IMR-90 (cell line): Measurements from ENCODE around the gene GPR153. TPM values are rescaled to one million over a fixed set of nuclear protein-coding genes. Genes with fewer than 3 reads are reported as not detected.

Experiments used
- ATAC-seq: fragments of 200-7000 bp; cut with Tn5 transposase; 2 replicates; pipeline ENCODE4 v1.9.1; 2020; ENCODE audit warnings: low read depth, mild to moderate bottlenecking, moderate library complexity
- BruUV-seq: library from RNA; stranded (reverse); fragments of 400-500 nt; replicated peaks from 2 replicates; lab custom pipeline; 2021; lab: Mats Ljungman, UMichigan
- CTCF ChIA-PET: fragments of 300-600 bp; formaldehyde crosslinking; extraction: SDS; loops from one replicate; lab custom pipeline; 2021; ENCODE audit warnings: antibody characterized with exemption; lab: Yijun Ruan, JAX
- POLR2A ChIA-PET: fragments of 300-600 bp; sonication (Branson Sonifier 250); formaldehyde crosslinking; loops from one replicate; lab custom pipeline; 2022; ENCODE audit warnings: antibody characterized with exemption; ENCODE audit not compliant: unreplicated experiment; lab: Charles Lee
- DNase-seq: peaks from one replicate; pipeline ENCODE4 v3.0.0; 2013
- H2AFZ ChIP-seq: replicated peaks from 2 replicates; pipeline ENCODE3; 2013; ENCODE audit warnings: low read length, mild to moderate bottlenecking; ENCODE audit not compliant: poor library complexity
- H2AK5ac ChIP-seq: 2 replicates; pipeline ENCODE4 v1.6.1; 2013; ENCODE audit warnings: low read depth, low read length, inconsistent platforms
- H2AK9ac ChIP-seq: replicated peaks from 2 replicates; pipeline ENCODE3; 2013; ENCODE audit warnings: mild to moderate bottlenecking, low read depth, low read length, moderate library complexity; ENCODE audit not compliant: poor library complexity
- H2BK120ac ChIP-seq: 2 replicates; pipeline ENCODE4 v1.6.1; 2013; ENCODE audit warnings: low read depth, low read length, inconsistent platforms
- H2BK15ac ChIP-seq: 3 replicates; pipeline ENCODE4 v1.6.1; 2013; ENCODE audit warnings: low read depth, low read length, inconsistent platforms
- H2BK20ac ChIP-seq: 2 replicates; pipeline ENCODE4 v1.6.1; 2013; ENCODE audit warnings: low read depth, mild to moderate bottlenecking, inconsistent platforms, low read length, moderate library complexity
- H2BK5ac ChIP-seq: 2 replicates; pipeline ENCODE4 v1.6.1; 2013; ENCODE audit warnings: mild to moderate bottlenecking, low read depth, low read length, inconsistent platforms; ENCODE audit not compliant: poor library complexity, severe bottlenecking
- H3K14ac ChIP-seq: replicated peaks from 2 replicates; pipeline ENCODE4 v1.6.1; 2013; ENCODE audit warnings: low read depth, low read length, inconsistent platforms
- H3K18ac ChIP-seq: 2 replicates; pipeline ENCODE4 v1.6.1; 2013; ENCODE audit warnings: low read depth, low read length, control low read depth
- H3K23ac ChIP-seq: 2 replicates; pipeline ENCODE4 v1.6.1; 2013; ENCODE audit warnings: low read depth, low read length, inconsistent platforms
- H3K27ac ChIP-seq: 2 replicates; pipeline ENCODE4 v1.5.1; 2013; ENCODE audit warnings: mild to moderate bottlenecking, control low read depth, low read length; ENCODE audit not compliant: insufficient read depth
- H3K27me3 ChIP-seq: 2 replicates; pipeline ENCODE4 v1.6.1; 2013; ENCODE audit warnings: low read length; ENCODE audit not compliant: control insufficient read depth, insufficient read depth
- H3K36me3 ChIP-seq: 2 replicates; pipeline ENCODE4 v1.6.1; 2013; ENCODE audit warnings: low read length, mixed read lengths; ENCODE audit not compliant: control insufficient read depth, insufficient read depth
- H3K4ac ChIP-seq: 2 replicates; pipeline ENCODE4 v1.6.1; 2013; ENCODE audit warnings: low read depth, low read length, inconsistent platforms
- H3K4me1 ChIP-seq: 2 replicates; pipeline ENCODE4 v1.6.1; 2013; ENCODE audit warnings: low read length, mixed read lengths; ENCODE audit not compliant: control insufficient read depth, insufficient read depth
- H3K4me2 ChIP-seq: 2 replicates; pipeline ENCODE4 v1.6.1; 2013; ENCODE audit warnings: low read depth, mild to moderate bottlenecking, control low read depth, low read length, moderate library complexity
- H3K4me3 ChIP-seq: 2 replicates; pipeline ENCODE4 v1.5.1; 2013; ENCODE audit warnings: low read depth, mild to moderate bottlenecking, control low read depth, low read length, moderate library complexity; ENCODE audit not compliant: insufficient read depth
- H3K56ac ChIP-seq: 2 replicates; pipeline ENCODE4 v1.6.1; 2013; ENCODE audit warnings: low read length, inconsistent platforms; ENCODE audit not compliant: insufficient read depth; ENCODE audit errors: extremely low read depth
- H3K79me1 ChIP-seq, 2 experiments: 2 replicates each; pipeline ENCODE4 v1.6.1; 2013; ENCODE audit warnings: low read length in 2 of 2, inconsistent platforms in 1 of 2, low read depth in 1 of 2
- H3K9ac ChIP-seq: 2 replicates; pipeline ENCODE4 v1.6.1; 2013; ENCODE audit warnings: low read depth, low read length, control low read depth
- H3K9me1 ChIP-seq: 2 replicates; pipeline ENCODE4 v1.6.1; 2013; ENCODE audit warnings: low read length, inconsistent platforms; ENCODE audit not compliant: insufficient read depth
- H3K9me3 ChIP-seq: 2 replicates; pipeline ENCODE4 v1.6.1; 2013; ENCODE audit warnings: low read length; ENCODE audit not compliant: control insufficient read depth, insufficient read depth
- H4K20me1 ChIP-seq: 2 replicates; pipeline ENCODE4 v1.6.1; 2013; ENCODE audit warnings: low read length, inconsistent platforms; ENCODE audit not compliant: insufficient read depth
- H4K5ac ChIP-seq: 2 replicates; pipeline ENCODE4 v1.6.1; 2013; ENCODE audit warnings: mild to moderate bottlenecking, low read depth, low read length, control low read depth
- H4K8ac ChIP-seq, 2 experiments: 2 replicates each; pipeline ENCODE4 v1.6.1; 2013; ENCODE audit warnings: low read depth in 2 of 2, low read length in 2 of 2, control low read depth in 1 of 2, inconsistent platforms in 1 of 2
- H4K91ac ChIP-seq: 2 replicates; pipeline ENCODE4 v1.6.1; 2013; ENCODE audit warnings: low read depth, low read length, inconsistent platforms; ENCODE audit not compliant: insufficient read depth
- SMC3 ChIP-seq: fragments of 150-350 bp; IDR thresholded peaks from 2 replicates; pipeline ENCODE4 v1.6.1; 2016; ENCODE audit warnings: low read depth, mild to moderate bottlenecking, antibody characterized with exemption, low read length, moderate library complexity
- USF2 ChIP-seq: fragments of 150-350 bp; IDR thresholded peaks from 2 replicates; pipeline ENCODE4 v1.6.1; 2017; ENCODE audit warnings: mild to moderate bottlenecking, antibody characterized with exemption, low read length, low read depth
- WGBS, 2 experiments: methylation state at CpG; one replicate each; pipeline versions ENCODE4 v1.1.5 to v1.1.7; 2013; ENCODE audit warnings: missing lambda C conversion rate in 2 of 2; ENCODE audit not compliant: insufficient read length in 1 of 2; ENCODE audit errors: extremely low coverage in 2 of 2; 5-methylcytosine and 5-hydroxymethylcytosine counted together
- dilution Hi-C: fragments of 300-500 bp; cut with HindIII; formaldehyde crosslinking; loops from one replicate; pipeline ENCODE4 v1.14.3; 2018; ENCODE audit warnings: low sequenced_read_pairs; ENCODE audit not compliant: unreplicated experiment
- in situ Hi-C: fragments of 300-500 bp; cut with MboI; formaldehyde crosslinking; loops from 3 replicates; pipeline ENCODE4 v1.14.3; 2019; ENCODE audit warnings: low sequenced_read_pairs, inconsistent platforms, mixed read lengths
- intact Hi-C: fragments of 100-400 bp; cut with micrococcal nuclease; formaldehyde crosslinking; loops from 2 replicates; pipeline ENCODE4 v1.10.0; 2022
- polyA plus RNA-seq, 3 experiments: library from polyadenylated mRNA; depleted of rRNA; stranded (reverse); fragments of >200 nt; gene quantifications; 2 replicates each; pipeline ENCODE4 v1.2.3, GENCODE V29; 2012; ENCODE audit warnings: low replicate concordance in 1 of 3
- total RNA-seq: library from RNA; depleted of rRNA; stranded (reverse); fragments of >200 nt; gene quantifications from 2 replicates; pipeline ENCODE4 v1.2.3, GENCODE V29; 2012

The GPR153 gene
- total and polyA plus RNA-seq, 2 of the 4 experiments (the other 2 are of a cell fraction): 1.8 to 5.2 TPM

GRCh38 chr1:6248161-6248776 lies 12.6 kb downstream of the GPR153 start:
- TF ChIP-seq USF2: no peak
- TF ChIP-seq SMC3: no peak
- H3K9me1 ChIP-seq: no peaks in the 10 kb centered on the region
- intact Hi-C loops (loop anchor here (5.0 kb wide), 1 partner anchor 244 kb away; the partner anchor contains the start of gene PLEKHG5), in situ Hi-C loops (loop anchor here (5.0 kb wide), 1 partner anchor 94 kb away; no protein-coding TSS in a partner anchor), dilution Hi-C loops (no loop called here)
- H3K14ac ChIP-seq: no peak overlapping the region
- H3K9ac ChIP-seq: no peak overlapping the region
- no peak overlapping the region for H2BK15ac ChIP-seq
- no peak overlapping the region for H3K56ac ChIP-seq
- H3K36me3 ChIP-seq: no peaks in the 10 kb centered on the region
- no peaks in the 10 kb centered on the region for H3K4me1 ChIP-seq
- peaks cover 16% of the 10 kb centered on the region for H4K20me1 ChIP-seq
- H2AK5ac ChIP-seq: no peak overlapping the region
- no TSS peak for BruUV-seq
- H3K4me2 ChIP-seq: no peak overlapping the region
- no peak overlapping the region for H3K18ac ChIP-seq
- no peak overlapping the region for H4K8ac ChIP-seq
- DNase-seq: no peak
- H3K79me1 ChIP-seq: no peaks in the 10 kb centered on the region
- H3K23ac ChIP-seq: no peak overlapping the region
- H2AK9ac ChIP-seq: peak overlapping the region; percentile 28
- ChIA-PET POLR2A (no interaction called here), CTCF (interaction anchor here (0.8 to 1.5 kb wide), 3 partner anchors 10 to 98 kb away, joined by 3 to 6 read pairs (median 3); no protein-coding TSS in a partner anchor)
- H3K9me3 ChIP-seq: no peaks in the 10 kb centered on the region
- no peak overlapping the region for H4K5ac ChIP-seq
- H2AFZ ChIP-seq: no peak overlapping the region
- ATAC-seq: no peak
- H4K91ac ChIP-seq: no peak overlapping the region
- H3K27ac ChIP-seq: no peak overlapping the region
- no peak overlapping the region for H2BK120ac ChIP-seq
- H3K4me3 ChIP-seq: no peak overlapping the region
- H3K27me3 ChIP-seq: peaks cover 49% of the 10 kb centered on the region
- 83% methylated on average over 10 of the region's 14 CpGs; no CpG with 5 or more reads in 1 of the 2 experiments for WGBS, 2 experiments
- no peak overlapping the region for H2BK20ac ChIP-seq
- no peak overlapping the region for H3K4ac ChIP-seq
- H2BK5ac ChIP-seq: no peak overlapping the region
